Islet of Langerhans (tissue), 1 donor: Measurements from ENCODE around the gene KIF25.
"Not testable (repeated sequence)": the region's sequence is repeated elsewhere in the genome, so short reads cannot be mapped to it uniquely, and the experiment has no call there.

Experiments
- FAIRE-seq: peaks from one replicate; lab custom pipeline; 2011; peaks lifted over from hg19 to GRCh38; lab: Jason Lieb, UNC

Gene KIF25

DNA sequence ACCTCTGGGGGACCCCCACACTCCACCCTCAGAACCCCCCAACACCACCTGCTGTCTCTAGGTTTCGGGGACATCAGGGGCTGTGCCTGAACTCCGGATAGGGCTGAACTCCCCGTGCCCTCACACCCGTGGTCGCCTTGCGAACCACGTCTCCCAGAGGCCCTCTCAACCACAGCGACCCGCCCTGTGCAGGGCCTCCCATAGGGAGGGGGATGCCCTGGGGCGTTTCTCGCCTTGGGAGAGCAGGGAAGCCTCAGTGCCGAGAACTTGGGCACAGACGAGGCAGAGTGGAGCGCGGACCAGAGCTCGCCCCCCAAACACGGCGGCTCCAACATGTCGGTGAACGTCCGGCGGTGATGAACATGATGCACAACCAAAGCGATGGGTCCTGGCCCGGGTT lies 74.8 kb downstream of the KIF25 start:
- no peak for FAIRE-seq

DNA sequence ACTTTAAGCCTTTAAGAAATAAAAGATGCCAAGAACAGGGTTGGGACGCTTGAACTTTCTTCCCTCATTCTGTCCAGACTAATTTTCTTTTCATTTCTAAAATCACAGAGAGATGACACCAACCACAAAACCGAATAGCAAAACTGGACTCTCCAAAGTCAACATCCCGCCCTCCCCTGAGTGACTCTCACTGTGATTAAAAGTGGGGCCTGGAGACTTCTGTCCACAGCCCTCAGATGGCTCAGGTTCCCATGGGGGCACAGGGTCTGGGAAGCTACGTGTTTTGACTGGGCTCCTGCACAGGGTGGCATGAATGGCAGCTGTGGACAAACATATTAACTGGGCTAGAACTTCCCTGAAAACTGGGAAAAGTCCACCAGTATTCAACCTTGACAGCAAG lies 75.3 kb downstream of the KIF25 start:
- no peak for FAIRE-seq

DNA sequence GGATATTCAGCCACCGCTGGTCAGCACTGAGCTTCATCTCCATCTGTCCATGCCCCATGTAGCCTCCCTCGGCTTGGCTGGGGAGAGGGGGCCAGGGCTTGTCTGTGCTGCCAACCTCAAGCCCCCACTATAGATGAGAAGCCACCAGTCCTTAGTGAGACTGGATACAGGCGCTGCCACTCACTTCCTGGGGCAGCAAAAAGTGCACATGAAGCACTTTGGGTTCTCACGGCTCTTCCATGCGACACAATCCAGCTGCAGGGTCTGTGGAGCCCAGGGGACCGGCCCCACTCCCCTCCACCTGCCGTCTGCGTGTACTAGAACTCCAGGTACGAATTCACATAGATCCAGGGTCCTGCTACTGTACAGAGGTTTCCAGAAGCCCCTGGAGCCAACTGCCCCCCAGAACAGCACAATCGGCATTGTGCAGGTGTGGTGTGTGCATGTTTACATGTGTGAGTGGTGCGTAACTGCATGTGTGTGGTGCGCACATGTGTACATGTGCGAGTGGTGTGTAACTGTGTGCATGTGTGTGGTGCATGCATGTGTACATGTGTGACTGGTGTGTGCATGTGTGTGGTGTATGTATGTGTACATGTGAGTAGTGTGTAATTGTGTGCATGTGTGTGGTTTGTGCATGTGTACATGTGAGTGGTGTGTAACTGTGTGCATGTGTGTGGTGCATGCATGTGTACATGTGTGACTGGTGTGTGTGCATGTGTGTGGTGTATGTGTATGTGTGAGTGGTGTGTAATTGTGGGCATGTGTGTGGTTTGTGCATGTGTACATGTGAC lies 76.7 kb downstream of the KIF25 start:
- no peak for FAIRE-seq

DNA sequence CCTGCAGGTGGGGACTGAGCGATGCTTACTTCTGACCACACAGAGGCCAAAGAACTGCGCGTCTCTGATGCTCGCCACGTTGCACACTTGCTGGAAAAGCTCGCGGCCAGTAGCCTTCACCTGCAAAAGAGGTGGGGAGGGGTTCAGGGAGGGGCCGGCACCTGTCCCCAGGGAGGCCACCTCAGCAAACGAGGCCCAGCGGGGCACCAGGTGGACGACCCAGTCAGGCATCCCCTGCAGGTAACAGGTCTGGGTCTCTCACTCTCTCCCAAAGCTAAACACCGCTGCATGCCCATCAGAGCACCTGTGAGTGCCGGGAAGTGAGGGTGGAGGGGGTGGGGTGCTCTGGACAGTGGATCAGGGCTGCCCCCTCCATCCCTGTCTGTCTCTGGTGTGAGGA lies 77.7 kb downstream of the KIF25 start:
- FAIRE-seq = no peak

DNA sequence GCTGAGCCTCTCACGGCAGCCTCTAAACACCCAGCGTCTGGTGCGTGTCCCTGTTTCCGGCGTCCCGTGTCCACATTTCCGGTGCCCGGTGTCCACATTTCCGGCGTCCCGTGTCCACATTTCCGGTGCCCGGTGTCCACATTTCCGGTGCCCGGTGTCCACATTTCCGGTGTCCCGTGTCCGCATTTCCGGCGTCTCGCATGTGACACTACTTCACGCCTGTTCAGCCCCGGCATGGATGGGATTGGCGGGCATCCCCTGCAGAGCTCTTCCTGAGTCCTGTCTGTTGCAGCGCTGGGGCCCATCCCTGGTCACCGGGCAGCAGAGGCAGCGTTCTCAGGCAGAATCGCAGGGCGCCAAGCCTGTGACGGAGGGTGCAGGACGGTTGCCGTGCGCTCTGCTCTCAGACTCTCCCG lies 78.3 kb downstream of the KIF25 start:
- no peak for FAIRE-seq

DNA sequence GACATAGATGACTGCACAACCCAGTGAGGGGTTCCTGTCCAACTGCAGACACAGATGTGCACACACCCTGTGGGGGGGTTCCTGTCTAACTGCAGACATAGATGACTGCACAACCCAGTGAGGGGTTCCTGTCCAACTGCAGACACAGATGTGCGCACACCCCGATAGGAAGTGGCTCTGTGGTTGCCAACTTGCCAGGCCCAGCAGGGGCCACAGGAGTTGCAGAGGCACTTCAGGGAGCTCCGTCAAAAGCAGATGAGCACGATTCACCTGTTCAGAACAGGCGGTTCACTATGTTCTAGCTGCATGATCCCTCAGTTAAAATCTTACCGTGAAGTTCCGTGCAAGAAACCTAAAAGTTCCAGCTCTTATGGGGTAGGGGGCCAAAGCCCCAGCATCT lies 79.9 kb downstream of the KIF25 start:
- FAIRE-seq = not testable (repeated sequence)

DNA sequence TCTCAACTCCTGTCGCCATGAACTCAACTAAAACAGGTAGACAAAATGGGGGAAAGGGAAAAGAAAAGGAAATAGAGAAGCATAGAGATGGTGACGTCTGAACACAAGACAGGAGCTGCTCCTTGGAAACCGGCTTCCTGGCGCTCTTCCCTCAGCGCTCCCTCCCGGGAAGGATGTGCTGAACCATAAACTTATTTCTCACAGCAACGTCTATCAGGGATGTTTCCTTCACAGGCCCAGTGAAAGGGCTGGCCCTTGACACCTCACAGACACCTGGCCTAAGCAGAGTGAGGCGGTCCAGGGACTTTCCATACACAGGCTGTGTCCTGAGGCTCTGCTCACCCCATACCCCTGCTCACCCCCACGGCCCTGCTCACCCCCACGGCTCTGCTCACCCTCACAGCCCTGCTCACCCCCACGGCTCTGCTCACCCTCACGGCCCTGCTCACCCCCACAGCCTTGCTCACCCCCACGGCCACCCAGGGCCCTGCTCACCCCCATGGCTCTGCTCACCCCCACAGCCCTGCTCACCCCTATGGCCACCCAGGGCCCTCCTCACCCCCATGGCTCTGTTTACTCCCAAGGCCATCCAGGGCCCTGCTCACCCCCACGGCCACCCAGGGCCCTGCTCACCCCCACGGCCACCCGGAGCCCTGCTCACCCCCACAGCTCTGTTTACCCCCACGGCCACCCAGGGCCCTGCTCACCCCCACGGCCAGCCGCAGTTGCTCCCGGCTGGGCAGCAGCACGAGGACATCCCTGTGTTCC lies 80.9 kb downstream of the KIF25 start:
- no peak for FAIRE-seq

DNA sequence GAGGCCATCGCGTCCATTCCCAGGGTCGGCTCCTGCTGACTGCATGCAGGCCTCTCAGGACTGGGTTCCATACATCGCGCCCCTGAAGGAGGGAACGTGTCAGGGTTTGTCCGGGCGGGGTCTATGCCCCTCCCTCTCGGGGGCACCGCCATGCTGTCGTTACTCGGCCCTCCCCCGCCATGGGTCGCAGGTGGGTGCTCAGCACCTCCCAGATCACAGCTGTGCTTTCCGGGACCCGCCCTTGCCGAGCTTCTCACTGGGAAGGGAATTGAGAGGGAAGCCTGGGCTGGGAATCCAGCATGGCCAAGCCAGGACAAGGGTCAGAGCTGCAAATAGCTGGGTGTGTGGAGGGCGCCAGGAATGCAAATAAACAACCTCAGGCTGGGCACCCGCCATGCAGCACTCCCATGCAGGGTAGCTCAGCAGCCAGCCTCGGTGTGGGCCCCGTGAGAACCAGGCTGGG lies 81.5 kb downstream of the KIF25 start, which contains the start of gene FRMD1:
TSS of gene FRMD1 (minus strand) at position 270 of the 463 bp plus-strand sequence. CDS start at position 152, 118 bp downstream.
- FAIRE-seq = no peak

DNA sequence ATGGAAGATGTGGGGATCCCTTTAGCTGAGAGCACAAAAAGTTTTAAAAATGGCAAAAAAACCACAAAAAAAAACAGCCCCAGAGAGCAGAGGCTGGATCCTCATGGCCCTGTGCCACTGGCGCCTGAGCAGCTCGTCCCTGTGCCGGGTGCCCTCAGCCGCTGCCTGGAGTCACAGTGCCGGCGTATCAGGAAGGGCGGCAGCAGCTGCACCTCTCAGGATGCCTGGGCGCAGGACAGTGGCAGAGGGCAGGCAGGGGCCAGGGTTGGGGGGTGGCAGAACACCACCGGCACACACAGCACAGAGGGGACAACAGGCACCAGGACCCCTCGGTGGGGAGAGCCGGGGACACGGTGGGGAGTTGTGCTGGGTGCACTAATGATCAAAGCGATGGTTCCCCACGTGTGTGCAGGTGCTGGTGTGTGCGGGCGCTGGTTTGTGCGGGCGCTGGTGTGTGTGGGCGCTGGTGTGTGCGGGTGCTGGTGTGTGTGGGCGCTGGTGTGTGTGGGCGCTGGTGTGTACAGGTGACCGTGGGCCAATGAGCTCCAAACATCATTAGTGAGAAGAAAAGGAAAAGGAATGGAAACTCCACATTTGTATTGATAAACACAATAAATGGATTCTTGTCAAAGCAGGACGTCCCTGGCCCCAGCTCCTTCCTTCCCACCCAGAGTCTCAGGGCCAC lies 83.1 kb downstream of the KIF25 start:
- FAIRE-seq = no peak

DNA sequence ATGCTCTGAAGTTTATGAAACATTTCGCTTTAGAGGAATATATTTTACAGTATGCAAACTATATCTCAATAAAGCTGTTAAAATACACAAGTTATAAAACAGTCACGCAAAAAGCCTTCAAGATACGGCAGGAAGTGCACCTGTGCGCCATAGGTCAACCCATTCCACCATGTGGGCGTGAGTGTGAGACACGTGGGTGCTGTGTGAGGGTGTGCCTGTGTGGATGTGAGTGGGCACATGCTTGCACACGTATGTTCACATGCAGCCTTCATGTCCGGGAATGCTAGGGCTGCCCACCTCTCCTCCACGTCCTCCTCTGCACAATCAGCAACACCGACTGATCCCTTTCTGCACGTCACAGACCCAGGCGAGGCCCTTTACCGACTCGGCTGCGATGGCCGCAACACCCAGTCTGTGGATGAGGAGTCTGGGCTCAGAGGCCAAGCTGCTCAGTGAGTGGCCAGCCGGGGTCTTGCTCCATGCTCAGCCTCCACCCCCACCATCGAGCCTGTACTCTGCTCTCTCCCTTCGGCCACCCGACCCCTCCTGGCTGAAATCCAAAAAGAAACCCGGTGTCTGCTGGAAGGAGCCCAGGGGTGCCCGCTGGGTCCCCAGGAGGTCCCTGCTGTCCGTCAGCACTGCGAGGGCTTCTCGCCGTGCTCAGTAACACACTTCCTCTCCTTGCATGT lies 84.5 kb downstream of the KIF25 start:
- FAIRE-seq = no peak

DNA sequence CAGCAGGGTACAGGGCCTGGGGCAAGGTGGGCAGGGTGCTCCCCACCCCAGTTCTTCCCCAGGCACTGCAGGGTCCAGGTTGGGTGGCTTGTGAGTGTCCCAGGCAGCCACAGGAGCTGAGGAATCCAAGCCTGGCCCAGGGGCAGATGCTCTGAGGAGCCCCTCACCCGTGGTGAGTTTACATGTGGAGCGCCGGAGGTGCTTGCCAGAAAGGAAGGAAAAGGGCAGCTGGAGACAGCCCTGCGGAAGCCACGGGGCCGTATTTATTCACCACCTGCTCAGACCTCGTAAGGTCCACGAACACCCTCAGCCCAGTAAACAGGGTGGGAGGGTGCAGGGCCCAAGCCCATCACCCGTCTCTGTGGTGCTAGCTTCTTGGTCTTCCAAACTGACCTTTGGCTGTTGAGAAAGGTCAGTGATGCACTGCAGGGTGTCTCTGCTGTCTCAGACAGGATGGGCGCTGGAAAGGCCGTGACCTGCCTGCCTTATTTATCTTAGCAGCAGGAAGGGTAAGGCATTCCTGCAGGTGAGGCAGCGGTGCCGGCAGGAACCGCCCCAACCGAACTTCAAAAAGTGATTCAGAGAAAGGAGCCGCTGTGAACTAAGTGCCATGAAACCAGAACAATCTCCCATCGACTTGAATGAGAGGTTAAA lies 85.5 kb downstream of the KIF25 start:
- no peak for FAIRE-seq

DNA sequence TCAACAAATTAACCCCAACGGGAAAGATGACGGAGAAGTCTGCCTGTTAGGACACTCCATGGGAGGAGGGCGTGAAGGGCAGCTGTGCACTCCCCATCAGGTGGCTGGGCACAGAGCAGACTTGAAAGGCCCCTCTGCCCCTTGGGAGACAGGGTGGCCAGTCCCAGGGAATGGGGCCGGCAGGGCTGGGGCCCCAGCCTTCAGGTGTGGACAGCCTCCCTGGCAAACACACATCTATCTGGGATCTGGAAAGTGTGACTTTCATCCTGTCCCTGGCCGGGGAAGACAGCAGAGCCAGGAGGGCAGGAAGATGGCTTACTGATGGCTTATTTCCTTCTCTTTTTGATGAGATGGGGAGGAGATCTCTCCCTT lies 86.0 kb downstream of the KIF25 start:
- FAIRE-seq = no peak

DNA sequence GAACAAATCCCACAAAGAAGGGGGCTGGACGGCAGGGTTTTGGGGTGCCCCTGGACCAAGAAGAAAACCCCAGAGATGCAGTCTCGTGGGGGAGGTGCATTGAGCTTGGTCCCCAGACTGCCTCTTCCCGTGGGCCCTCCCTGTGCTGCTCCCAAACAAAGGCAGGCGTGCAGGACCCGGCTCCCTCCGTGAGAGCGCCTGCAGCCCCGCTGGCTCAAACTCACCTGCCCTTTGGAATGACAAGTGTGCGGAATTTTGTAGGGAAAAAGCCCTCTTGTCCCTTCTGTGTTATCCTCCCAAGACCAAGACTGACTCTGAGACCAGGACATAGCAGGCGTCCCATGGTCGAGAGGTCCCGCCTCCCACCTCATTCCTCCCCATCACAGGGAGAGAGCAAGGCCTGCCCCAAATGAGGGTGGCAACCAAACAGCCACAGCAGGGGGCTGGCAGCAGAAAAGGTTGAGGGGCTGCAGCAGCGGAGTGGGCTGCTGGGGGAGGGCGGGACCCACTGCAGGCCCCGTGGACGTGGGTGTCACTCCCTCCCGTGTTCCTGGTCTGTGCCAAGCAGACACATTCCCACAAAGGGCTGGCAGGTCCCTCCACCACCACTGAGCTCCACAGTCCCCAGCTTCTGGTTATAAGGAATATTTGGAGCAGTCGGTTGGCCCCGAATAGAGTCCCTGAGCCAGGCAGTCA lies 87.1 kb downstream of the KIF25 start:
- no peak for FAIRE-seq

DNA sequence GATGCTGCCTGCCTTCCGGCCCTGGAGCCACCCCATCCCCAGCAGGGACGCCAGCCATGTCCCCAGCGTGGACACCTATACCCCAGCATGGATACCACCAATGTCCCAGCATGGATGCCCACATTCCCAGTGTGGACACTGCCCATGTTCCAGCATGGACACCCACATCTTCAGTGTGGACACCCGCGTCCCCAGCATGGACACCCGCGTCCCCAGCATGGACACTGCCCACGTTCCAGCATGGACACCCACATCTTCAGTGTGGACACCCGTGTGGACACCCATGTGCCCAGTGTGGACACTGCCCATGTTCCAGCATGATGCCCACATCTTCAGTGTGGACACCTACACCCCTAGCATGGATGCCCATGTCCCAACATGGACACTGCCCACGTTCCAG lies 88.6 kb downstream of the KIF25 start:
- FAIRE-seq = no peak

DNA sequence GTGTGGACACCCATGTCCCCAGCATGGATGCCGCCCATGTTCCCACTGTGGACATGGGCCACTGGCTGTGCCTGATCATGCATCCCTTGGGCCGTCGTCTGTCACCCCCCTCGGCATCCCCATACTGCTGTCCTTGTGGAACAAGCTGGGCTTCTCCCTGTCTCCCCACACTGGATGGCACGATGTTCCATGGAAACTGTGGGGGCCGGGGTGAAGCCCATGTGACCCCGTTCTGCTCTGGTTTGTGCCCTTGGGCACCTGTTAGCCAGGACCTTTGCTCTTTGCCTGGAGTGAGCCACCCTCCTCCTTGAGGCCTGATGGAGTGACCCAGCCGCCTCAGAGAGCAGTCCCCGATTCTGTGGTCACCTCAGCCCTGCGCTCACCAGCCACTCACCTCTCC lies 89.1 kb downstream of the KIF25 start:
- FAIRE-seq = no peak

DNA sequence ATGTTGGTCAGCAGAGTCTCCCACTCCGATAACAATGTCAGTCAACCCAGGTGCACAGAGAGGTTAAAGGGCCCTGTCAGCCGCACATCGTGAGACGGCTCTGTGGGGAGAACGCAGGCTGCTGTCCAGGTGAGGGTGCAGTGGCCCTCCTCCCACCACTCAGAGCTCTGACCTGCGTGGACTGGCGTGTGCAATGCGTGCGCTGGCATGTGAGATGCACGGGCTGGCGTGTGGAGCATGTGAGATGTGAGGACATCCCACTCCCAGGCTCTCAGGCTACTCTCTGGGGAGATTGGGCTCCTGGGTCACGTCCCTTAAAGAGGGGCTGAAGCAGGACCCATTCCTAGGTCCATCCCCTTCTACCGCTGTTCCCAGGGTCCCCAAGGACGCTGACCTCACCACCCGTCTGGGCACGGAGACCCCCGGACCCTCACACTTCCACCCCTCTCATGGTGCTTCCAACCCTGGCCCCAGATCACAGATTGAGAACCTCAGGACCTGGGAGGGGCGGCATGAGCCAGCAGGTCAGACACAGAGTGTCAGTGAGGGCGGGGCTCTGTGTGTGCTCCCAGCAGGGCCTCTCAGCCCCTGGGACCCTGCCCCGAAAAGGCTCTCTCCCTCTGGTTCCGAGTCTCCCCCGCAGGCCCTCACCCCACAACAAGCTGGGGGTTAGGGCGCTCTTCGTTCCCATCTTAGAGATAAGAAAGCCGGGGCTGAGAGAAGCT lies 90.1 kb downstream of the KIF25 start:
- no peak for FAIRE-seq

DNA sequence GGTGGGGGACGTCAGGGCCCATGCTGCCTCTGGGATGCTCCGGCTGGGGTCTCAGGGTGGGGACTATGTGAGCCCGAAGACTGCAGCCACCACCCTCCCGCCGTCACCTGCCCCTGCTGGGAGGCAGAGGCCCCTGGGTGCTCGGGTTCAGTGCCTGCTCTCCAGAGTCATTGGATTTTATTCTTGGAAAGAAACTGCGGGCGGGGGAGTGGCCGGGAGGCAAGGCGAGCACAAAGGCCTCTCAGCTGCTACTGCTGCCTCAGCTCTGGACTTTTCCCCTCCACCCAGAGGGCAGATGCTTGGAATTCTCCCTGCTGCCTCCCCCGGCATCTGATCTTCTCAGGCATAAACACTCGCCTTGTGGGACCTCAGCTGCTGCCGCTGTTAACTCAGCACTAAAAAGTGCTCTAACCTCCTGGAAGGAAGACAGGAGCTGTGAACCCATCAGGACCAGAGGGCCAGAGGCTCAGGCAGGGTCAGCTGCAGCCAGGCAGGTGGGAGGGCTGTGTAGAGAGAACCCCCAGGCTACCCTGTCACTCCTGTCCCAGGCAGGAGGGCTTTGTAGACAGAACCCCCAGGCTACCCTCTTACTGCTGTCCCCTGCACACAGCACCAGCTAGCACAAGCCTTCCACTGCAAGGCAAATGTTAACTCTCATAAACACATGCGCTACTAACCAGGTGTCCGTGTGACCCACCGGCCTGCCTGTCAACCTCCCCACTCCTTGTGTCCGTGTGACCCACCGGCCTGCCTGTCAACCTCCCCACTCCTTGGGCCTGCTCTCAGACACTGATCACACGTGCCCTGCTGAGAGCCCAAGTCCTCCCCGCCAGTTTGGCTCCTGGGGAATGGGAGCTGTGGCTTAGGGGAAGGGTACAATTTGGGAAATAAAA lies 90.9 kb downstream of the KIF25 start:
- FAIRE-seq = no peak

DNA sequence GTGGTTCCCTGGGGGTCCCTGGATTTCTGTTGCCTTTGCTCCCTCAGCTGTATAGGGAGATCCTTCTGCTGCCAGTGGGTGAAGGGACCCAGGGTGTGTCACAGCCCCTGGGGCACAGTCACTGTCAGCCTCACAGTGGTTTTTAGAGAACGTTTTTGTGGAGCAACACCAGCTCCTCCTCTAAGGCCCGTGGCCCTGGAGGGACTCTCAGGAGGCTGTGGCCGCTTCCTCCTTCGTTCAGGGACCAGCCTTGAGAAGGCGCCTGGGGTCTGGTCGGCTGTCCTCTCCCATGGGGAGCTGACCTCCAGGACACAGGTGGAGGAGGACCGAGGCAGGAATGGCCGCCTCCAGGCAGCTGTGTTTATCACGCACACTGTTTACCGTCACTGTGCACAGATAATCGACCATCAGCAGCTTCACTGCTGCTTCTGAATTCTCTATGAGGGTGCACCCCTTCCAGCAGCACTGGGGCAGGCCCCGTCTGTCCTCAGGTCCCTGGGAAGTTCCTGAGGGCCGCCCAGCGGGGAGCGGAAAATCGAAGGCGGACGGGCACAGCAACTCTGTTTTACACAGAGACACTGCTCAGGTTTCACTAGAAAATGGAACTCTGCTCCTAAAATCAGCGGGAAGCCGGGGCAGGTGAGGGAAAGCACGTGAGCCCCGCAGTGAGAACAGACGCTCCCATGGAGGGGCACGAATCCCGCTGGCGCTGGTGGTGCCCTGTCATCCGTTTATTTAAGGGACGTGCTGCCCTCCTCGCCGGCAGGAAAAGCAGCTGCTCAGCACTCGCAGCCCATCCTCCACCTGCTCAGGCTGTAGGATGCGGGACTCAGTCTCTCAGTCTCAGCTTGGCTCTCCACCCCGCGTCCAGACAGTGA lies 92.0 kb downstream of the KIF25 start:
- no peak for FAIRE-seq
